Astrocyte (in vitro differentiated cells and primary cell): Measurements from ENCODE around the gene CCDC157. TPM values are rescaled to one million over a fixed set of nuclear protein-coding genes. Genes with fewer than 3 reads are reported as not detected.
A peak's percentile ranks its signal among the peaks of the same experiment; 100 is the strongest.

Experiments
- DNase-seq: peaks from one replicate; pipeline ENCODE4 v3.0.0-alpha.2; 2010; ENCODE audit warnings: low read depth
- FAIRE-seq: peaks from 2 replicates; lab custom pipeline; 2011; peaks lifted over from hg19 to GRCh38; lab: Jason Lieb, UNC
- H2AFZ ChIP-seq: 2 replicates; pipeline ENCODE4 v1.6.0; 2012; ENCODE audit warnings: low read depth, low read length, inconsistent platforms
- H3K27ac ChIP-seq: 2 replicates; pipeline ENCODE4 v1.5.1; 2011; ENCODE audit warnings: low read depth, low read length, inconsistent platforms
- H3K27me3 ChIP-seq: 2 replicates; pipeline ENCODE4 v1.6.0; 2011; ENCODE audit warnings: low read length, inconsistent platforms; ENCODE audit not compliant: insufficient read depth
- H3K36me3 ChIP-seq: 2 replicates; pipeline ENCODE4 v1.5.1; 2011; ENCODE audit warnings: low read length, inconsistent platforms; ENCODE audit not compliant: insufficient read depth
- H3K4me1 ChIP-seq: 2 replicates; pipeline ENCODE4 v1.5.1; 2011; ENCODE audit warnings: low read length, inconsistent platforms; ENCODE audit not compliant: insufficient read depth
- H3K4me2 ChIP-seq: 2 replicates; pipeline ENCODE4 v1.6.0; 2012; ENCODE audit warnings: low read length, inconsistent platforms
- H3K4me3 ChIP-seq: 2 replicates; pipeline ENCODE4 v1.5.1; 2011; ENCODE audit warnings: low read depth, mild to moderate bottlenecking, low read length, inconsistent platforms; ENCODE audit not compliant: insufficient read depth
- H3K79me2 ChIP-seq: 2 replicates; pipeline ENCODE4 v1.6.0; 2012; ENCODE audit warnings: mild to moderate bottlenecking, low read length, inconsistent platforms; ENCODE audit not compliant: insufficient read depth
- H3K9ac ChIP-seq: 2 replicates; pipeline ENCODE4 v1.6.0; 2012; ENCODE audit warnings: mild to moderate bottlenecking, low read length, inconsistent platforms
- H3K9me3 ChIP-seq: 2 replicates; pipeline ENCODE4 v1.5.1; 2012; ENCODE audit warnings: low read depth, mild to moderate bottlenecking, low read length, inconsistent platforms; ENCODE audit not compliant: insufficient read depth
- H4K20me1 ChIP-seq: 2 replicates; pipeline ENCODE4 v1.6.0; 2012; ENCODE audit warnings: low read length, inconsistent platforms; ENCODE audit not compliant: insufficient read depth
- H3K27ac Mint-ChIP-seq: one replicate; pipeline ENCODE4 v1.8.0; 2021; ENCODE audit warnings: mild to moderate bottlenecking, mixed read lengths; ENCODE audit not compliant: unreplicated experiment
- H3K27me3 Mint-ChIP-seq: one replicate; pipeline ENCODE4 v1.8.0; 2021; ENCODE audit warnings: low read depth, mixed read lengths; ENCODE audit not compliant: unreplicated experiment
- H3K36me3 Mint-ChIP-seq: one replicate; pipeline ENCODE4 v1.8.0; 2021; ENCODE audit warnings: low read depth, mixed read lengths; ENCODE audit not compliant: unreplicated experiment
- H3K4me1 Mint-ChIP-seq: one replicate; pipeline ENCODE4 v1.8.0; 2021; ENCODE audit warnings: low read depth, mixed read lengths; ENCODE audit not compliant: unreplicated experiment
- H3K4me3 Mint-ChIP-seq: one replicate; pipeline ENCODE4 v1.8.0; 2021; ENCODE audit warnings: mild to moderate bottlenecking, moderate library complexity, mixed read lengths; ENCODE audit not compliant: unreplicated experiment
- H3K9me3 Mint-ChIP-seq: one replicate; pipeline ENCODE4 v1.8.0; 2021; ENCODE audit warnings: mild to moderate bottlenecking, mixed read lengths; ENCODE audit not compliant: unreplicated experiment
- EZH2 ChIP-seq: IDR thresholded peaks from 2 replicates; pipeline ENCODE4 v1.6.1; 2012; ENCODE audit warnings: mild to moderate bottlenecking, low read length, inconsistent platforms; ENCODE audit not compliant: insufficient read depth
- total RNA-seq: library from RNA; stranded (reverse); gene quantifications from 2 replicates; pipeline ENCODE4 v1.2.1, GENCODE V29; 2021
- TF ChIP-seq, protein P1 (sequence below): IDR thresholded peaks from 2 replicates; pipeline ENCODE4 v1.5.1; 2011; ENCODE audit warnings: low read depth, mild to moderate bottlenecking, inconsistent platforms, low read length, moderate library complexity; ENCODE audit not compliant: insufficient read depth

The CCDC157 gene
- total RNA-seq, 1 donor from 2014 or later = 2.9 TPM

GRCh38 chr22:30315962-30316576 is 40.7 kb upstream of the CCDC157 start:
- H3K79me2 ChIP-seq = peaks cover 96% of the 10 kb centered on the region
- no peak overlapping the region for H3K4me3 ChIP-seq
- no peaks in the 10 kb centered on the region for H3K27me3 ChIP-seq
- H3K9me3 Mint-ChIP-seq = no peaks in the 10 kb centered on the region
- no peak overlapping the region for H2AFZ ChIP-seq
- peaks cover 3% of the 10 kb centered on the region for H3K36me3 ChIP-seq
- H3K9me3 ChIP-seq = no peaks in the 10 kb centered on the region
- no peak overlapping the region for H3K9ac ChIP-seq
- H3K4me3 Mint-ChIP-seq = no peak overlapping the region
- FAIRE-seq = no peak
- H3K27ac Mint-ChIP-seq = no peak overlapping the region
- peaks cover 98% of the 10 kb centered on the region for H4K20me1 ChIP-seq
- H3K4me1 Mint-ChIP-seq = peaks cover 39% of the 10 kb centered on the region
- no peak overlapping the region for H3K27ac ChIP-seq
- peaks cover 30% of the 10 kb centered on the region for H3K4me1 ChIP-seq
- peaks cover 20% of the 10 kb centered on the region for H3K36me3 Mint-ChIP-seq
- TF ChIP-seq, protein P1, sequence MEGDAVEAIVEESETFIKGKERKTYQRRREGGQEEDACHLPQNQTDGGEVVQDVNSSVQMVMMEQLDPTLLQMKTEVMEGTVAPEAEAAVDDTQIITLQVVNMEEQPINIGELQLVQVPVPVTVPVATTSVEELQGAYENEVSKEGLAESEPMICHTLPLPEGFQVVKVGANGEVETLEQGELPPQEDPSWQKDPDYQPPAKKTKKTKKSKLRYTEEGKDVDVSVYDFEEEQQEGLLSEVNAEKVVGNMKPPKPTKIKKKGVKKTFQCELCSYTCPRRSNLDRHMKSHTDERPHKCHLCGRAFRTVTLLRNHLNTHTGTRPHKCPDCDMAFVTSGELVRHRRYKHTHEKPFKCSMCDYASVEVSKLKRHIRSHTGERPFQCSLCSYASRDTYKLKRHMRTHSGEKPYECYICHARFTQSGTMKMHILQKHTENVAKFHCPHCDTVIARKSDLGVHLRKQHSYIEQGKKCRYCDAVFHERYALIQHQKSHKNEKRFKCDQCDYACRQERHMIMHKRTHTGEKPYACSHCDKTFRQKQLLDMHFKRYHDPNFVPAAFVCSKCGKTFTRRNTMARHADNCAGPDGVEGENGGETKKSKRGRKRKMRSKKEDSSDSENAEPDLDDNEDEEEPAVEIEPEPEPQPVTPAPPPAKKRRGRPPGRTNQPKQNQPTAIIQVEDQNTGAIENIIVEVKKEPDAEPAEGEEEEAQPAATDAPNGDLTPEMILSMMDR = no peak
- no peak for DNase-seq
- no peak overlapping the region for H3K4me2 ChIP-seq
- no peaks in the 10 kb centered on the region for H3K27me3 Mint-ChIP-seq

GRCh38 chr22:30317778-30318177 is 39.0 kb upstream of the CCDC157 start:
- Mint-ChIP-seq H3K9me3 (no peaks in the 10 kb centered on the region), H3K36me3 (peaks cover 23% of the 10 kb centered on the region), H3K4me1 (peaks cover 24% of the 10 kb centered on the region), H3K4me3 (no peak overlapping the region), H3K27ac (no peak overlapping the region), H3K27me3 (no peaks in the 10 kb centered on the region)
- Histone ChIP-seq H3K4me3 (no peak overlapping the region), H3K27ac (no peak overlapping the region), H3K27me3 (no peaks in the 10 kb centered on the region), H3K36me3 (peaks cover 3% of the 10 kb centered on the region), H4K20me1 (peaks cover 98% of the 10 kb centered on the region), H3K9ac (no peak overlapping the region), H3K4me1 (peaks cover 13% of the 10 kb centered on the region), H3K9me3 (no peaks in the 10 kb centered on the region), H3K4me2 (no peak overlapping the region), H2AFZ (no peak overlapping the region), H3K79me2 (peaks cover 95% of the 10 kb centered on the region)
- TF ChIP-seq, protein P1 = no peak
- TF ChIP-seq EZH2 = no peak
- FAIRE-seq (no peak), DNase-seq (no peak)

GRCh38 chr22:30318799-30319419 is 37.9 kb upstream of the CCDC157 start:
- H3K4me3 Mint-ChIP-seq = no peak overlapping the region
- H2AFZ ChIP-seq = no peak overlapping the region
- H3K4me1 Mint-ChIP-seq = peaks cover 22% of the 10 kb centered on the region
- no peak for TF ChIP-seq EZH2
- TF ChIP-seq, protein P1 = no peak
- FAIRE-seq = no peak
- peaks cover 3% of the 10 kb centered on the region for H3K36me3 ChIP-seq
- H3K4me3 ChIP-seq = no peak overlapping the region
- H3K9me3 ChIP-seq = no peaks in the 10 kb centered on the region
- H4K20me1 ChIP-seq = peaks cover 100% of the 10 kb centered on the region
- peaks cover 97% of the 10 kb centered on the region for H3K79me2 ChIP-seq
- H3K27me3 ChIP-seq = no peaks in the 10 kb centered on the region
- H3K4me1 ChIP-seq = peaks cover 17% of the 10 kb centered on the region
- H3K27ac Mint-ChIP-seq = peak overlapping the region; percentile 53
- H3K27me3 Mint-ChIP-seq = no peaks in the 10 kb centered on the region
- H3K4me2 ChIP-seq = no peak overlapping the region
- H3K36me3 Mint-ChIP-seq = peaks cover 21% of the 10 kb centered on the region
- DNase-seq = peak; percentile 27
- H3K27ac ChIP-seq = no peak overlapping the region
- H3K9ac ChIP-seq = no peak overlapping the region
- H3K9me3 Mint-ChIP-seq = no peaks in the 10 kb centered on the region
